ENCODE measurements around the gene DCXR.
A peak's percentile ranks its signal among the peaks of the same experiment; 100 is the strongest.

DCXR gene

GRCh38 chr17:82036634-82037091, 834 bp downstream of the DCXR start:
- no peak for DNase-seq

DNA sequence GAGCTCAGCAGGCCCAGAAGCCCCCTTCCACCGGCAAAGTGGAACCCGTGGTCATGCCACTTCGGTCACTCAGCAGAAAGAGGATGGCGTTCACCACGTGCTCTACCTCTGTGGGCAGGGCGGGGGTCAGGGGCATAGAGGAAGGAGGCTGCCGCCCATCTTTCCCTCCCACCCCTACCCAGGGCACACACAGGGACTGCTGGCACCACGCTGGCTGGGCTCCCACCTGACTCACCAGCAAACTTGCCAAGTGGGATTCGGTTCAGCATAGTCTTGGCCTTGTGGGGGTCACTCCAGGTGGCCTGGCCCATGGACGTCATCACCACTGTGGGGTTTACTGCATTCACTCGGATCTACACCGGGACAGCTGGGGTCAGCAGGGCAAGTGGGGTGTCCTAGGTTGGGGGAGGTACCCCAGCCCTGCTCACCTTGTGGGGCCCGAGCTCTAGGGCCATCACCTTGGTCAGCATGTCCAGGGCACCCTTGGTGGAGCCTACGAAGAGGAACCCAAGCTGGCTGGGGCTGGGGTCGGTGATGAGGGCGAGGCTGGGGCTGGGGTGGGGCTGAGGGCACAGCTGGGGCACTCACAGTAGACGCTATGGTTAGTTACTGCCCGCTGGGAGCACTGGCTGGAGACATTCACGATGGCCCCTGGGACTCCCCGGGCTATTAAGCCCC, 1.4 kb downstream of the DCXR start:
- no peak for DNase-seq

DNA sequence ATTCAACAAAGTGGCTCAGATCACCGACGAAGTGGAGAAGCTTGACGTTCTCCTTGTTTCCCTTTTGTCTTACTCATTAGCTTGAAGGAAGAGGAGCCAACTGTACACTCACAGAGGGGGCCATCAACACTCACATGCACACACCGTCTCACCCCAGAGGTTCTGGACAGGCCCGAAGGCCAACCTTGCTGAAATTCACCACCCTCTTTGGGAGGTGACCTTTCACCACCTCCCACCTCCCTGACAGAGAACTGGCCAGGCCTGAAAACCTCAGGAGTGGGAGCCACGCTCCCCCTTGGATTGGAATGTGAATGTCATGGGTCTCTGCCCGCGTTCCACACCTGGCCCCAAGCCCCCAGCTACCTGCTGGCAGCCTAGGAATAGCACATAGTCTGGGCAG, 2.0 kb downstream of the DCXR start:
- no peak for DNase-seq

DNA sequence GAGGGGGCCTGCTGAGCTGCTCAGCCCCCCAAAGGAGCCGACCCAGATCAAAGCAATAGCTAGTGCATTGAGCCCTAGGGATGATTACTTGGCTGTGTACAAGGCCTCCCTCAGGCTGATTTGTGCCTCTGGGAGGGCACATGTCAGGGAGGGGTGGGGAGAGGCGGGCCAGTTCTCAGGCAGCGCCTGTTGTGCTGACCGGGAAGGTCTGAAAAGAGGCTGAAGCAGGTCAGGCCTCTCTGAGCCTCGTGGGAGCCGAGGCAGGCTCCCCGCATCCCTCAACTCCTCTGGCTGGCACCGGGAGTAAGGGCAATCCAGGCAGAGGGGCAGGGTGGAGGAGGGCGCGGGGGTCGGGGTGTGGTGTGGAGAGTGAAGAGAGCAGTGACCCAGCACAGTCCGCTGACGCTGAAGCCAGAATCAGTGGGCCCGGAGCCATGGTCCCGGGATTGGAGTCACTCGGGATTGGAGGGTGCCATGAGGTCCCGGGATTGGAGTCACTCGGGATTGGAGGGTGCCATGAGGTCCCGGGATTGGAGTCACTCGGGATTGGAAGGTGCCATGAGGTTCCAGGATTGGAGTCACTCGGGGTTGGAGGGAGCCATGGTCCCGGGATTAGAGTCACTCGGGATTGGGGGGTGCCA, 3.0 kb downstream of the DCXR start:
- no peak for DNase-seq

DNA sequence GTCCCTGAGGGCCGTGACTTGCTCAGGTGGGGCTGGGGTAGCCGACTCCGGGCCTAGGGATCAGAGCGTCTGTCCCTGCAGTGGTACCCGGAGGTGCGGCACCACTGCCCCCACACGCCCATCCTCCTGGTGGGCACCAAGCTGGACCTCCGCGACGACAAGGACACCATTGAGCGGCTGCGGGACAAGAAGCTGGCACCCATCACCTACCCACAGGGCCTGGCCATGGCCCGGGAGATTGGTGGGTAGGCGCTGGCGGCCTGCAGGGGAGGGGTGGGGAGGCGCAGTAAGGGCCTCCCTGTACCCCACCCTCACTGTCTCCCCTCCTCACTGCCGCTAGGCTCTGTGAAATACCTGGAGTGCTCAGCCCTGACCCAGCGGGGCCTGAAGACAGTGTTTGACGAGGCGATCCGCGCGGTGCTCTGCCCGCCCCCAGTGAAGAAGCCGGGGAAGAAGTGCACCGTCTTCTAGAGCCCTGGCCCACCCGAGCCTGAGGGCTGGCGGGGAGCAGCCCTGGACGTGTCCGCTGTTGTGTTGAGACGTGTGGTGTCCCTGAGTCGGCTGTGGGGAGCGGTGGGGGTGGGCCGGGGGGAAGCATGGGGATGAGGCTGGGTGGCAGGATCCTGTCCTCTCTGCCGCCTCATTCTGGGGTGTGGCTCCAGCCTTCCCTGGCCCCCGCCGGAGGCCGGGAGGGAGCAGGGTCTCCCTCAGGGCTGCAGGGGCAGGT, 4.0 kb downstream of the DCXR start:
- DNase-seq, result no peak

GRCh38 chr17:82031885-82032627, 5.4 kb downstream of the DCXR start:
- DNase-seq, result peak; percentile 54

DNA sequence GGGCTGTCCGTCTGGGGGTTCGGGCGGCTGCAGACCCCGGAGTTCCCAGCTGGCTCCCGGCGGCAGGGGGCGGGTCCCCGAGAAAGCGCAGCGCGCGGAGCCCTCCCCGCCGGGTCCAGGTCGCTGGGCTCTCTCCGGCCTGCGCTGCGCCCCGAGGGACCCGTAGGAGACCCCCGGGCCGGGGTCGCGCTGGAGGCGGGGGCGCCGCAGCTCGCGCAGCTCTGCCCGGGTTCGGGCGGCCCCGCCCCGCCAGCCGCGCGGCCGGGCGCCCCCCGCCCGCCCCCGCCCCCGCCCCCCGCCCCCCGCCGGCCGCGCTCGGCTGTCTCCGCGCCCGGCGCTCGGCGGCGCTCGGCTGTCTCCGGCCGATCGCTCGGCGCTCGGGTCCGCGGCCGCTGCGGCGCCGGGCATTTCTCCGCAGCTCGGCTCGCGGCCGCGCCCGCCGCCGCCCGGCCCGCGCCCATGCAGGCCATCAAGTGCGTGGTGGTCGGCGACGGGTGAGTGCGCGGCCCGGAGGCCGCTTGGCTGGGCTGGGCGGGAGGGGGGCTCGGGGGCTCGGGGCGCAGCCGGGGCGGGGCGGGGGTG, 6.1 kb downstream of the DCXR start, which contains the start of gene RAC3:
TSS of gene RAC3 (plus strand) at position 376 of the 582 bp plus-strand sequence. CDS start at position 460, 84 bp downstream.
- peak; percentile 39 for DNase-seq

GRCh38 chr17:82030470-82031302, 6.8 kb downstream of the DCXR start:
- DNase-seq, result peak; percentile 79

- no peak for DNase-seq
Measured at GRCh38 chr17:82029990-82030469, 7.5 kb downstream of the DCXR start.

- no peak for DNase-seq
Measured at GRCh38 chr17:82029391-82029790, 8.1 kb downstream of the DCXR start.

DNA sequence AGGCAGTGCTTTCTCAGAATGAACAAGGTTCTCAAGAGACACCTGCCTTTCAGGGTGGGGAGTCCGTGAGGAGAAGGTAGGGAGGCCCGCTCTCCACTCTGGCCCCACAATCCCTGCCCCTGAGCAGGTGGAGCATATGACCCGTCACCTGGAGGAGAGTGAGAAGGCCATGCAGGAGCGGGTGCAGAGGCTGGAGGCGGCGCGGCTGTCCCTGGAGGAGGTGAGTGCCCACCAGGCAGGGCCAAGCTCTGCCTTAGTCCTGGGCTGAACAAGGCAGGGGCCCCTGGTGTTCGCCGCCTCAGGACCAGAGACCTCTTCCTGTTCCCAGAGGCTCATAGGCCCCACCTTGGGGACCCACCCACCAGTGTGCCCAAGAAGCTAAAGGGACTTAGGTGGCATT, 8.5 kb downstream of the DCXR start:
- DNase-seq, result no peak

- DNase-seq, result no peak
Measured at GRCh38 chr17:82028246-82028645, 9.3 kb downstream of the DCXR start.

DNA sequence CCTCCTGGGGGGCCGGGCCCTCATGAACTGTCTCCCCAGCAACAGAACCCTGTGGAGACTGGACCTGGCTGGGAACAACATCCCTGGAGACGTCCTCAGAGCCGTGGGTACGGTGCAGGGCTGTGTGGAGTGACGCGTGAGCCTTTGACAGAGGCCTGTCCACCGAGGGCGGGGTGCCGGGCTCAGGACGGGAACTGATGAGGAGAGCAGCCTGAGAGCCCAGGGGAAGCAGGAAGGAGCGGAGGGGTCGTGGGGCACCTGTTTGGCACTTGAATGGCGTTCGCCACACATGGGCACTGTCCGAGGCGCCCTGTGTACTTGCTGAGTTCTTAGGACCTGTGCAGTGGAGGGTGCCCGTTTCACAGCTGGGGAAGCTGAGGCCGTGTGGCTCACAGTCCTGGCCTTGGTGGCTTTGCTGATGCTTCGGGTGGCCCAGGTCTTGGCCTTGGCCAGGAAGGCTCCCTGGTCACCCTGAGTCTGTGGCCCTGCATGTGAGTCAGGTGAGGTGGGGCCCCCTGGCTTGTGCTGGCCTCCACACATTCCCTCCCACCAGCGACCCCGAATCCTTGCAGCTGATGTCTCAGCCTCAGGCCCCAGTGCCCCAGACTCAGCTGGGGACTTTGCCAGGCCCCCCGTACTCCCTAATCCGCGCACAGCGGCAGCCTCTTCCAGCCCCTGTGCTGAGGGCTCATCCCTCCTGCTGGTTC, 11.9 kb downstream of the DCXR start:
- no peak for DNase-seq

DNA sequence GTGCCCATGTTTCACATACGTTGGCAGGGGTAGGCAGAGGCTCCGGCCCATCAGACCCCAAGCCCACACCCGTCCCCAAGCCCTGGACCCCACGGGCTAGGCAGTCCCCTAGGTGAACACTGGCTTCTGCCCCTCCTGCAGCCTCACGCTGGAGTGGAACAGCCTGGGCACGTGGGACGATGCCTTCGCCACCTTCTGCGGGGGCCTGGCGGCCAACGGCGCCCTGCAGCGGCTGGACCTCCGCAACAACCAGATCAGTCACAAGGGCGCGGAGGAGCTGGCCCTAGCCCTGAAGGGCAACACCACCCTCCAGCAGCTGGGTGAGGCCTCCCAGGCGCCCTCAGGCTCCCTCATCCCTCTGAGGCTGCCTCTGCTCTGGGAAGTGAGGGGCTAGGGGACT, 12.6 kb downstream of the DCXR start:
- no peak for DNase-seq

DNA sequence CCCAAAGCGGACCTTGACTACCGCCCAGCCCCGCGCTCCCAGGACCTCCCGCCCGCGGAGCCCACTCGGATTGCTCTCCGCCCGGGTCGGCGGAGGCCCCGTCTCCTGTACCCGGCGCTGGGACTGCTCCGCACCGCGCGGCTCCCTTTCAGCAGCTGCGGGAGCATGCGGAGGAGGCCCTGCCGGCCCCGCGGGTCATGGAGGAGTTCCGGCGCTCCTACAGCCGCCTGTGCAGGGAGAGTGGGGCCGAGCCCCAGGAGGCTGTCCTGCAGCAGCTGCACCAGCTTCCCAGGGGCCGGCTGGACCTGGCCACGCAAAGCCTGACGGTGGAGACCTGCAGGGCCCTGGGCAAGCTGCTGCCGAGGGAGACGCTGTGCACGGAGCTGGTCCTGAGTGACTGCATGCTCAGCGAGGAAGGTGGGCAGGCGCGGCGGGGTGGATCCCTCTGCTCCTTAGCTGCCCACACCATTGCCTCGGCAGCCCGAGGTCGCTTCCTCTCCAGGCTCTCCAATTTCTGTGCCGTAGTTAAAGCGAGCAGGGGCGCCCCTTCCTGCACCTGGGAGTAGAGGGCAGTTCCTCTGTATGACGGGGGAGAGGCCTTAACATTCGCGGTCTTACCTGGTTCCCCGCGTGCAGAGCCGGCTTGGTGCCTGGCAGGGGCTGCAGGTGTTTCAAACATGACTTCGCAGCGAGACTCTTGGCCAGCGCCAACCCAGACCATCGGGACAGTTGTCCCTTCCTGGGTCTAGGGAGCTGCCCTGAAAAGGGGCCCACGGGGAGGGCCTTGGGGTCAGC, 13.9 kb downstream of the DCXR start:
- no peak for DNase-seq

DNA sequence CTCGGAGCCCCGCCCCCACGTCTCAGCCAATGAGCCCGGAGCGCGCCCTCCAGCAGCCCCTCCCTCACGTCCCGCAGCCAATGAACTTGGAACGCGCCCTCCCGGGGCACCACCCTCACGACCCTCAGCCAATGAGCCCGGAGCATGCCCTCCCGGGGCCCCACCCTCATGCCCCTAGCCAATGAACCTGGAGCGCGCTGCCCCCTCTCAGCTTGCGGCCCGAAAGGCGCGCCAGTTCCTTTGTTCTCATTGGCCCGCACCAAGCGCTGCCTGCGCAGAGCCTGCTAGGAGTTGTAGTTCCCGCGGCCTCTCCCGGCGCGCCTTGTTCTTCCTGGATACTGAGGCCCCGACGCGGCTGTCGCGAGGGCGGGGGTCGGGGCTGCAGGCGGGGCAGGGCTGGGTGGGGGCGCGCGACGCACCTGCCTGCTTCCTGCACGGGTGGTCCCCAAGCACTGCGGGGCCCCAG, 14.5 kb downstream of the DCXR start, which contains the start of gene LRRC45:
TSS of gene LRRC45 (plus strand) at position 325 of the 466 bp plus-strand sequence. CDS start 339 bp downstream, outside the sequence.
- DNase-seq, result peak; percentile 100

- no peak for DNase-seq
Measured at GRCh38 chr17:82022310-82022980, 15.1 kb downstream of the DCXR start, which contains the start of gene CENPX. Gene CENPX (minus strand): TSS chr17:82022878. CDS start chr17:82022861, 17 bp downstream.

DNA sequence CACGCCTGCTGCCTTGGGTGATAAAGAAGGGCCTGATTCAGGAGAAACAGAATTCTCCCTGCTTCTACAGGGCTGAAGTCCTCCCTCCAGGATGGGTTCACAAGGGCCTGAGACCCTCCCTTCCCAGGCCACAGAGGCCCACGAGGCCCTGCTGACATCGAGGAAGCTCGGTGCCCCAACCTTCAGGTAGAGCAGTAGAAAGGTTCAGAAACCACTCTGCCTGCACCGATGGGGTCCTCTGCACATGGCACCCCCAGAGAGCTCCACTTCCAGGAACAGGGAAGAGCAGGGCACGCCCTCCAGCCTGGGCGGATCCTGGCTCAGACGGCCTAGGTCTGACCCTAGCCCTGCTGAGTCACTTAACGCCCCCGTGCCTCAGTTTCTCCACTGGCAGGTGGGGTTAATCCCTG, 15.6 kb downstream of the DCXR start:
- no peak for DNase-seq

Data from NCI-H2171 (cell line).